ENCODE data around the gene KRTAP12-3.

DNA sequence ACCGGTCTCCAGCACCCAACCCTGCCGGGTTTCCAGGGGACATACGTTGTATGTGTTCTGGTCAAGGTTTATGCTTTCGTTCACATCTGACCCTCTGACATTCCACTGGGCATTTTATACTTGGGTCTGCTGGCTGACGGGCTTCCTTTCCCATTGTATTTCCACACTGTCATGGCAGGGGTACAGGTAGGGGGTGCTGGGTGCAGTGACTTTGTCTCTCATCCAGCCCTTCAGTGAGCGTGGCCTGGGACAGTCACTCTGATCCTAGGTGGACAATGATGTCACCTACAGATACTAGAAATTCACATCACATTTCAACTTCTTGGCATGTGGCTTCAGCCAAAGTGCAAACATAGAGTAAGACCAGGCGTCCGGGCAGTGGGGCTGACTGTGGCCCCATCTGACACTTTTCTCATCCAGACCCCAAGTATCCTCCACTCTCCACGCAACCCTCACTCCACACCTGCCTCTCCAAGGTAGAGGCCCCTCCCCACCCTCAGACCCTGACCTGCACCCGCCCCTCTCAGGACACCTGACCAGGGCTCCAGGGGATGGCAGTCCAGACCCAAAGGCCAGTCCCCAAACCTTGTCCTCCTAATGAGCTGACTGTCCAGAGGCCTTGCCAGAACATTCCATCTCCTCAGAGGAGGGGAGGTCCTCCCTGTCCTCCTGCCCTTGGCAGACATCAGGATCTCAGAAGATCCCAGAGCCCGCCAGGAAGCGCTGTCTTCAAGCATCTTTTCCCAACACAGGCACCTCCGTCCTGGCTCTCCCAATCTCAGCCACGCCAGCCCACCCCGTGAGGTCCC, 21.3 kb upstream of the KRTAP12-3 start:
- no peak for TF ChIP-seq CTCF (IDR thresholded peaks at IDR 0.05)
- TF ChIP-seq POLR2A (IDR thresholded peaks at IDR 0.05), result no peak
- TF ChIP-seq EP300 (IDR thresholded peaks at IDR 0.05), result no peak
